IMR-90 (cell line): ENCODE results near the gene SNX6. TPM values are rescaled to one million over a fixed set of nuclear protein-coding genes. Genes with fewer than 3 reads are reported as not detected.
A peak's percentile ranks its signal among the peaks of the same experiment; 100 is the strongest.

Source experiments
- ATAC-seq: fragments of 200-7000 bp; cut with Tn5 transposase; 2 replicates; pipeline ENCODE4 v1.9.1; 2020; ENCODE audit warnings: low read depth, mild to moderate bottlenecking, moderate library complexity
- BruUV-seq: library from RNA; stranded (reverse); fragments of 400-500 nt; replicated peaks from 2 replicates; lab custom pipeline; 2021; lab: Mats Ljungman, UMichigan
- CTCF ChIA-PET: fragments of 300-600 bp; formaldehyde crosslinking; extraction: SDS; loops from one replicate; lab custom pipeline; 2021; ENCODE audit warnings: antibody characterized with exemption; lab: Yijun Ruan, JAX
- POLR2A ChIA-PET: fragments of 300-600 bp; sonication (Branson Sonifier 250); formaldehyde crosslinking; loops from one replicate; lab custom pipeline; 2022; ENCODE audit warnings: antibody characterized with exemption; ENCODE audit not compliant: unreplicated experiment; lab: Charles Lee
- DNase-seq: peaks from one replicate; pipeline ENCODE4 v3.0.0; 2013
- H2AFZ ChIP-seq: replicated peaks from 2 replicates; pipeline ENCODE3; 2013; ENCODE audit warnings: low read length, mild to moderate bottlenecking; ENCODE audit not compliant: poor library complexity
- H2AK5ac ChIP-seq: 2 replicates; pipeline ENCODE4 v1.6.1; 2013; ENCODE audit warnings: low read depth, low read length, inconsistent platforms
- H2AK9ac ChIP-seq: replicated peaks from 2 replicates; pipeline ENCODE3; 2013; ENCODE audit warnings: mild to moderate bottlenecking, low read depth, low read length, moderate library complexity; ENCODE audit not compliant: poor library complexity
- H2BK120ac ChIP-seq: 2 replicates; pipeline ENCODE4 v1.6.1; 2013; ENCODE audit warnings: low read depth, low read length, inconsistent platforms
- H2BK15ac ChIP-seq: 3 replicates; pipeline ENCODE4 v1.6.1; 2013; ENCODE audit warnings: low read depth, low read length, inconsistent platforms
- H2BK20ac ChIP-seq: 2 replicates; pipeline ENCODE4 v1.6.1; 2013; ENCODE audit warnings: low read depth, mild to moderate bottlenecking, inconsistent platforms, low read length, moderate library complexity
- H2BK5ac ChIP-seq: 2 replicates; pipeline ENCODE4 v1.6.1; 2013; ENCODE audit warnings: mild to moderate bottlenecking, low read depth, low read length, inconsistent platforms; ENCODE audit not compliant: poor library complexity, severe bottlenecking
- H3K14ac ChIP-seq: replicated peaks from 2 replicates; pipeline ENCODE4 v1.6.1; 2013; ENCODE audit warnings: low read depth, low read length, inconsistent platforms
- H3K18ac ChIP-seq: 2 replicates; pipeline ENCODE4 v1.6.1; 2013; ENCODE audit warnings: low read depth, low read length, control low read depth
- H3K23ac ChIP-seq: 2 replicates; pipeline ENCODE4 v1.6.1; 2013; ENCODE audit warnings: low read depth, low read length, inconsistent platforms
- H3K27ac ChIP-seq: 2 replicates; pipeline ENCODE4 v1.5.1; 2013; ENCODE audit warnings: mild to moderate bottlenecking, control low read depth, low read length; ENCODE audit not compliant: insufficient read depth
- H3K27me3 ChIP-seq: 2 replicates; pipeline ENCODE4 v1.6.1; 2013; ENCODE audit warnings: low read length; ENCODE audit not compliant: control insufficient read depth, insufficient read depth
- H3K36me3 ChIP-seq: 2 replicates; pipeline ENCODE4 v1.6.1; 2013; ENCODE audit warnings: low read length, mixed read lengths; ENCODE audit not compliant: control insufficient read depth, insufficient read depth
- H3K4ac ChIP-seq: 2 replicates; pipeline ENCODE4 v1.6.1; 2013; ENCODE audit warnings: low read depth, low read length, inconsistent platforms
- H3K4me1 ChIP-seq: 2 replicates; pipeline ENCODE4 v1.6.1; 2013; ENCODE audit warnings: low read length, mixed read lengths; ENCODE audit not compliant: control insufficient read depth, insufficient read depth
- H3K4me2 ChIP-seq: 2 replicates; pipeline ENCODE4 v1.6.1; 2013; ENCODE audit warnings: low read depth, mild to moderate bottlenecking, control low read depth, low read length, moderate library complexity
- H3K4me3 ChIP-seq: 2 replicates; pipeline ENCODE4 v1.5.1; 2013; ENCODE audit warnings: low read depth, mild to moderate bottlenecking, control low read depth, low read length, moderate library complexity; ENCODE audit not compliant: insufficient read depth
- H3K56ac ChIP-seq: 2 replicates; pipeline ENCODE4 v1.6.1; 2013; ENCODE audit warnings: low read length, inconsistent platforms; ENCODE audit not compliant: insufficient read depth; ENCODE audit errors: extremely low read depth
- H3K79me1 ChIP-seq, 2 experiments: 2 replicates each; pipeline ENCODE4 v1.6.1; 2013; ENCODE audit warnings: low read length in 2 of 2, inconsistent platforms in 1 of 2, low read depth in 1 of 2
- H3K9ac ChIP-seq: 2 replicates; pipeline ENCODE4 v1.6.1; 2013; ENCODE audit warnings: low read depth, low read length, control low read depth
- H3K9me1 ChIP-seq: 2 replicates; pipeline ENCODE4 v1.6.1; 2013; ENCODE audit warnings: low read length, inconsistent platforms; ENCODE audit not compliant: insufficient read depth
- H3K9me3 ChIP-seq: 2 replicates; pipeline ENCODE4 v1.6.1; 2013; ENCODE audit warnings: low read length; ENCODE audit not compliant: control insufficient read depth, insufficient read depth
- H4K20me1 ChIP-seq: 2 replicates; pipeline ENCODE4 v1.6.1; 2013; ENCODE audit warnings: low read length, inconsistent platforms; ENCODE audit not compliant: insufficient read depth
- H4K5ac ChIP-seq: 2 replicates; pipeline ENCODE4 v1.6.1; 2013; ENCODE audit warnings: mild to moderate bottlenecking, low read depth, low read length, control low read depth
- H4K8ac ChIP-seq, 2 experiments: 2 replicates each; pipeline ENCODE4 v1.6.1; 2013; ENCODE audit warnings: low read depth in 2 of 2, low read length in 2 of 2, control low read depth in 1 of 2, inconsistent platforms in 1 of 2
- H4K91ac ChIP-seq: 2 replicates; pipeline ENCODE4 v1.6.1; 2013; ENCODE audit warnings: low read depth, low read length, inconsistent platforms; ENCODE audit not compliant: insufficient read depth
- CEBPB ChIP-seq: IDR thresholded peaks from 2 replicates; pipeline ENCODE4 v1.6.1; 2012; ENCODE audit warnings: low read depth, low read length, improper control_type of control experiment
- CHD1 ChIP-seq: IDR thresholded peaks from 2 replicates; pipeline ENCODE4 v1.6.1; 2012; ENCODE audit warnings: low read depth, low read length, improper control_type of control experiment
- FOS ChIP-seq: fragments of 150-350 bp; IDR thresholded peaks from 2 replicates; pipeline ENCODE4 v1.6.1; 2016; ENCODE audit warnings: low read depth, low read length
- MAZ ChIP-seq: IDR thresholded peaks from 2 replicates; pipeline ENCODE4 v1.6.1; 2012; ENCODE audit warnings: low read depth, mild to moderate bottlenecking, low read length, improper control_type of control experiment, moderate library complexity, borderline replicate concordance
- RFX5 ChIP-seq: IDR thresholded peaks from 2 replicates; pipeline ENCODE4 v1.8.0; 2012; ENCODE audit warnings: low read depth, mild to moderate bottlenecking, low read length, moderate library complexity
- SMC3 ChIP-seq: fragments of 150-350 bp; IDR thresholded peaks from 2 replicates; pipeline ENCODE4 v1.6.1; 2016; ENCODE audit warnings: low read depth, mild to moderate bottlenecking, antibody characterized with exemption, low read length, moderate library complexity
- whole genome bisulfite sequencing, 2 experiments: methylation state at CpG; one replicate each; pipeline versions ENCODE4 v1.1.5 to v1.1.7; 2013; ENCODE audit warnings: missing lambda C conversion rate in 2 of 2; ENCODE audit not compliant: insufficient read length in 1 of 2; ENCODE audit errors: extremely low coverage in 2 of 2; 5-methylcytosine and 5-hydroxymethylcytosine counted together
- dilution Hi-C: fragments of 300-500 bp; cut with HindIII; formaldehyde crosslinking; loops from one replicate; pipeline ENCODE4 v1.14.3; 2018; ENCODE audit warnings: low sequenced_read_pairs; ENCODE audit not compliant: unreplicated experiment
- in situ Hi-C: fragments of 300-500 bp; cut with MboI; formaldehyde crosslinking; loops from 3 replicates; pipeline ENCODE4 v1.14.3; 2019; ENCODE audit warnings: low sequenced_read_pairs, inconsistent platforms, mixed read lengths
- intact Hi-C: fragments of 100-400 bp; cut with micrococcal nuclease; formaldehyde crosslinking; loops from 2 replicates; pipeline ENCODE4 v1.10.0; 2022
- polyA plus RNA-seq, 3 experiments: library from polyadenylated mRNA; depleted of rRNA; stranded (reverse); fragments of >200 nt; gene quantifications; 2 replicates each; pipeline ENCODE4 v1.2.3, GENCODE V29; 2012; ENCODE audit warnings: low replicate concordance in 1 of 3
- total RNA-seq: library from RNA; depleted of rRNA; stranded (reverse); fragments of >200 nt; gene quantifications from 2 replicates; pipeline ENCODE4 v1.2.3, GENCODE V29; 2012
- TF ChIP-seq, protein P1 (sequence below): fragments of 150-350 bp; IDR thresholded peaks from 2 replicates; pipeline ENCODE4 v1.6.1; 2016; ENCODE audit warnings: low read depth, mild to moderate bottlenecking, low read length, moderate library complexity, borderline replicate concordance

Gene SNX6
- total and polyA plus RNA-seq, 2 of the 4 experiments (the other 2 are of a cell fraction): 116 to 127 TPM

DNA sequence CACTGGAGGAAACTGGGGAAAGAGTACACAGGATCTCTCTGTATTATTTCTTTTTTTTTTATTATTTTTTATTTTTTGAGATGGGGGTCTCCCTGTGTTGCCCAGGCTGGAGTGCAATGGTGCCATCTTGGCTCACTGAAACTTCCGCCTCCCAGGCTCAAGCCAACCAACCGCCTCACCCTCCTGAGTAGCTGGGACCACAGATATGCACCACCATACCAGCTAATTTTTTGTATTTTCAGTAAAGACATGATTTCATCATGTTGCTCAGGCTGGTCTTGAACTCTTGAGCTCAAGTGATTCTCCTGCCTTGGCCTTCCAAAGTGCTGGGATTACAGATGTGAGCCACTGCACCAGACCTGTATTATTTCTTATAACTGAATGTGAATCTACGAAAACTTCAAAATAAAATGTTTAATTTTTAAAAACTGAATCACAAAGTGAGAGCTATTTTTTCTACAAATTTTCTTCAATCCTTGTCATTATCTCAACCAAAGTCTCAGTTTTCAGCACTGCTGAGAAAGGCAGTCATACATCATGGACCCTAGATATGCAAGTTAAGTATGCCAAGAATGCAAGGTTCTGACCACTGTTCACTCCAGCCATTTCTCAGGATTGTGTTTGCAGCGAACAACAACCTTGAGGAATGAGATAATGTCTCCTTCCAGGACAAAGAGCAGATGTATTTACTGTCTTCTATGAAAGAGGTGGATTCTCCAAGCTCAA is 92.8 kb downstream of the SNX6 start:
- BruUV-seq: no TSS peak
- ATAC-seq (peak; percentile 24), DNase-seq (peak; percentile 76)
- H3K4me1 ChIP-seq: peaks cover 5% of the 10 kb centered on the region
- H3K27ac ChIP-seq: peak overlapping the region; percentile 39; the same call in 1 of the 2 replicates
- H3K9me3 ChIP-seq: no peaks in the 10 kb centered on the region
- H4K8ac ChIP-seq: peak overlapping the region in 1 of 2 experiments; percentile 72; a peak in 1 of 4 replicates
- dilution Hi-C loops (no loop called here), intact Hi-C loops (loop anchor here (5.0 kb wide), 3 partner anchors 40 to 170 kb away; partner anchors contain the start of gene SPTSSA), in situ Hi-C loops (loop anchor here (10.0 kb wide), 1 partner anchor 82 kb away; no protein-coding TSS in a partner anchor)
- peak overlapping the region; percentile 55; the same call in 1 of the 2 replicates for H3K23ac ChIP-seq
- H3K27me3 ChIP-seq: no peaks in the 10 kb centered on the region
- no peak overlapping the region for H3K18ac ChIP-seq
- peak overlapping the region; percentile 53 for H3K4ac ChIP-seq
- TF ChIP-seq, protein P1, sequence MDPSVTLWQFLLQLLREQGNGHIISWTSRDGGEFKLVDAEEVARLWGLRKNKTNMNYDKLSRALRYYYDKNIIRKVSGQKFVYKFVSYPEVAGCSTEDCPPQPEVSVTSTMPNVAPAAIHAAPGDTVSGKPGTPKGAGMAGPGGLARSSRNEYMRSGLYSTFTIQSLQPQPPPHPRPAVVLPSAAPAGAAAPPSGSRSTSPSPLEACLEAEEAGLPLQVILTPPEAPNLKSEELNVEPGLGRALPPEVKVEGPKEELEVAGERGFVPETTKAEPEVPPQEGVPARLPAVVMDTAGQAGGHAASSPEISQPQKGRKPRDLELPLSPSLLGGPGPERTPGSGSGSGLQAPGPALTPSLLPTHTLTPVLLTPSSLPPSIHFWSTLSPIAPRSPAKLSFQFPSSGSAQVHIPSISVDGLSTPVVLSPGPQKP: no peak
- no peak for TF ChIP-seq CHD1
- TF ChIP-seq CEBPB: no peak
- TF ChIP-seq RFX5: no peak
- TF ChIP-seq FOS: no peak
- TF ChIP-seq SMC3: no peak
- TF ChIP-seq MAZ: no peak
- no peak overlapping the region for H2AFZ ChIP-seq
- no peak overlapping the region for H2BK20ac ChIP-seq
- H3K79me1 ChIP-seq: peaks cover 13 to 29% of the 10 kb centered on the region in 2 experiments
- peaks cover 3% of the 10 kb centered on the region; the same call in 1 of the 2 replicates for H3K9me1 ChIP-seq
- peak overlapping the region; percentile 49; the same call in 1 of the 2 replicates for H3K14ac ChIP-seq
- H2BK5ac ChIP-seq: peak overlapping the region; percentile 30
- H3K56ac ChIP-seq: no peak overlapping the region
- peak overlapping the region; percentile 70; the same call in 1 of the 2 replicates for H2AK5ac ChIP-seq
- ChIA-PET POLR2A (interaction anchor here (0.6 kb wide), 1 partner anchor 553 kb away, joined by 5 read pairs; no protein-coding TSS in a partner anchor), CTCF (no interaction called here)
- peaks cover 6% of the 10 kb centered on the region; the same call in 1 of the 2 replicates for H4K20me1 ChIP-seq
- H2BK120ac ChIP-seq: peak overlapping the region; percentile 30; the same call in 1 of the 2 replicates
- no peak overlapping the region for H2AK9ac ChIP-seq
- H3K36me3 ChIP-seq: peaks cover 15% of the 10 kb centered on the region
- no peak overlapping the region for H4K5ac ChIP-seq
- no CpG with 5 or more reads among the region's 4 CpGs for WGBS, 2 experiments
- H3K4me3 ChIP-seq: no peak overlapping the region
- H3K4me2 ChIP-seq: peak overlapping the region; percentile 79
- no peak overlapping the region for H2BK15ac ChIP-seq
- H3K9ac ChIP-seq: peak overlapping the region; percentile 28; the same call in 1 of the 2 replicates
- no peak overlapping the region for H4K91ac ChIP-seq
